Ovary (tissue), 3 donors: ENCODE results near the gene KIAA1671.

ENCODE experiments used
- EP300 ChIP-seq: sonication (generic); formaldehyde crosslinking; IDR thresholded peaks from one replicate; pipeline ENCODE4 v1.6.1; 2017; ENCODE audit warnings: antibody characterized with exemption
- TF ChIP-seq, protein P1 (sequence below), 3 donors: fragments of 450-650 bp in 2 of 3; fragments of 200-600 bp in 1 of 3; IDR thresholded peaks; one replicate each; pipeline versions ENCODE4 v1.5.1 to v1.8.0; 2016 to 2022; ENCODE audit warnings: antibody characterized with exemption in 3 of 3, mild to moderate bottlenecking in 1 of 3
- donor health status: DM: no; HTN: no; CAD: no.

DNA sequence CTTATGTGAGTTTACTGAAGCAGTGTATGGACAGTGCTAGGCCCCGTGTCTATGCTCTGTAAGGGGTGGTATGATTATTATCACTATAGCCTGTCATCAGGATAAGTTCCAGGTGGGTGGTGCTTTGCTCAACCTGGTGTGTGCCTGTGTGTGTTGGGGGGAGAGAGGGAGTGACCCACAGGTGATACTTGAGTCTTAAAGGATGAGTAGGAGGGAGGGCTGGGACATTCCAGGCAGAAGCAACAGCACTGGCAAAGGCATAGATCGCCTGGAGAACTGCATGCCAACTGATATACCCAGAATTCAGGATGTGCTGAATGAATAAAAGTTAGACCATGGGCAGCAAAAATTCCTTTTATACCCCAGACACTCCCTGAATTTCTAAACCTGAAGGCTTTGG, 4.5 kb downstream of the KIAA1671 start:
- TF ChIP-seq, protein P1, sequence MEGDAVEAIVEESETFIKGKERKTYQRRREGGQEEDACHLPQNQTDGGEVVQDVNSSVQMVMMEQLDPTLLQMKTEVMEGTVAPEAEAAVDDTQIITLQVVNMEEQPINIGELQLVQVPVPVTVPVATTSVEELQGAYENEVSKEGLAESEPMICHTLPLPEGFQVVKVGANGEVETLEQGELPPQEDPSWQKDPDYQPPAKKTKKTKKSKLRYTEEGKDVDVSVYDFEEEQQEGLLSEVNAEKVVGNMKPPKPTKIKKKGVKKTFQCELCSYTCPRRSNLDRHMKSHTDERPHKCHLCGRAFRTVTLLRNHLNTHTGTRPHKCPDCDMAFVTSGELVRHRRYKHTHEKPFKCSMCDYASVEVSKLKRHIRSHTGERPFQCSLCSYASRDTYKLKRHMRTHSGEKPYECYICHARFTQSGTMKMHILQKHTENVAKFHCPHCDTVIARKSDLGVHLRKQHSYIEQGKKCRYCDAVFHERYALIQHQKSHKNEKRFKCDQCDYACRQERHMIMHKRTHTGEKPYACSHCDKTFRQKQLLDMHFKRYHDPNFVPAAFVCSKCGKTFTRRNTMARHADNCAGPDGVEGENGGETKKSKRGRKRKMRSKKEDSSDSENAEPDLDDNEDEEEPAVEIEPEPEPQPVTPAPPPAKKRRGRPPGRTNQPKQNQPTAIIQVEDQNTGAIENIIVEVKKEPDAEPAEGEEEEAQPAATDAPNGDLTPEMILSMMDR (IDR thresholded peaks at IDR 0.05) = no peak
- TF ChIP-seq EP300 = no peak
